ENCODE measurements around the gene PCSK6.

DNA sequence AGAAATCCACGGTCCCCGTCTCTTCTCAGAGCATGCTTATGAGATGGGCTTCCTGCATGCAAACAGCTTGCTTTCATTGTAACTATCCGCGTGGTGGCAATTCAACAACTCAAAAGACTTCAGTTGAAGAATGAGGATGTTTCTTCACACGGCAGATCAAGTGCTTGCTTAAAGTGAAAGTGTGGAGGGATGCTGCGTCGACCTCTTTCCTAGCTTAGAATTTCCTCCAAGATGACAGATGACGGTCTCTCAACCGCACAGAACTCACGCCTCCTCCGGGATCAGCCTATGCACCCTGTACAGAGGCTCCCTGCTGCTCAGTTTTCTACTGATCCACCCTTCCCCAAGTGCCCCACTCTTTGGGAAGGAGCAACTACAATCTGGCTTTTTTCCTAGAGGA lies 47.8 kb downstream of the PCSK6 start:
- no peak for TF ChIP-seq CTCF (IDR thresholded peaks at IDR 0.05; ENCODE audit: insufficient read depth, low read depth, low read length)
- no peak for TF ChIP-seq EZH2 (IDR thresholded peaks at IDR 0.05; ENCODE audit: insufficient read depth, low read length)
